GM12878 (cell line): ENCODE results near the gene TBCE. TPM values are rescaled to one million over a fixed set of nuclear protein-coding genes. Genes with fewer than 3 reads are reported as not detected.

Experiments
- ATAC-seq: fragments of 200-7000 bp; cut with Tn5 transposase; 3 replicates; pipeline ENCODE4 v1.9.1; 2020; ENCODE audit warnings: mild to moderate bottlenecking, moderate library complexity
- BruUV-seq: library from RNA; stranded (reverse); fragments of 400-500 nt; replicated peaks from 2 replicates; lab custom pipeline; 2021; lab: Mats Ljungman, UMichigan
- CTCF ChIA-PET: fragments of 300-600 bp; sonication (Branson Sonifier 250); formaldehyde crosslinking; extraction: SDS; loops from one replicate; lab custom pipeline; 2021; ENCODE audit warnings: inconsistent platforms; lab: Yijun Ruan, JAX
- POLR2A ChIA-PET: fragments of 350-600 bp; formaldehyde crosslinking; extraction: SDS; loops from one replicate; lab custom pipeline; 2021; ENCODE audit warnings: inconsistent platforms; lab: Charles Lee
- RAD21 ChIA-PET: fragments of 300-600 bp; sonication (Branson Sonifier 250); formaldehyde crosslinking; loops from one replicate; lab custom pipeline; 2023; ENCODE audit warnings: antibody characterized with exemption; ENCODE audit not compliant: unreplicated experiment; lab: Charles Lee
- SMC1A ChIA-PET: fragments of 300-600 bp; sonication (Branson Sonifier 250); formaldehyde crosslinking; loops from one replicate; lab custom pipeline; 2023; ENCODE audit not compliant: unreplicated experiment, uncharacterized antibody; lab: Charles Lee
- DNase-seq: peaks from one replicate; pipeline ENCODE4 v3.0.0-alpha.2; 2011; ENCODE audit warnings: low read depth, low spot score
- FAIRE-seq: peaks from 3 replicates; lab custom pipeline; 2011; peaks lifted over from hg19 to GRCh38; lab: Jason Lieb, UNC
- H2AFZ ChIP-seq: 2 replicates; pipeline ENCODE4 v1.6.0; 2011; ENCODE audit warnings: low read depth, low read length, control low read depth; ENCODE audit not compliant: control insufficient read depth
- H3K27ac ChIP-seq: 2 replicates; pipeline ENCODE4 v1.5.1; 2011; ENCODE audit warnings: control low read depth; ENCODE audit not compliant: control insufficient read depth, insufficient read depth
- H3K27me3 ChIP-seq, 2 experiments: replicated peaks in 1 of 2; 2 replicates each; pipeline versions ENCODE4 v1.6.0 to v1.6.1; 2011; ENCODE audit warnings: low read length in 1 of 2; ENCODE audit not compliant: control insufficient read depth in 2 of 2, insufficient read depth in 2 of 2
- H3K36me3 ChIP-seq, 2 experiments: 2 replicates each; pipeline ENCODE4 v1.5.1; 2011; ENCODE audit warnings: low read length in 1 of 2; ENCODE audit not compliant: control insufficient read depth in 2 of 2, insufficient read depth in 2 of 2
- H3K4me1 ChIP-seq: 2 replicates; pipeline ENCODE4 v1.6.1; 2011; ENCODE audit warnings: mild to moderate bottlenecking, low read length, moderate library complexity, mixed read lengths; ENCODE audit not compliant: control insufficient read depth, insufficient read depth
- H3K4me2 ChIP-seq: 2 replicates; pipeline ENCODE4 v1.6.0; 2011; ENCODE audit warnings: control low read depth; ENCODE audit not compliant: control insufficient read depth, insufficient read depth
- H3K4me3 ChIP-seq: fragments of 200-600 bp; sonication (generic); 2 replicates; pipeline ENCODE4 v1.5.1; 2016
- H3K79me2 ChIP-seq: 2 replicates; pipeline ENCODE4 v1.6.0; 2011; ENCODE audit warnings: low read length; ENCODE audit not compliant: control insufficient read depth, insufficient read depth
- H3K9ac ChIP-seq: 2 replicates; pipeline ENCODE4 v1.8.0; 2011; ENCODE audit warnings: low read length, control low read depth, mixed read lengths; ENCODE audit not compliant: control insufficient read depth, insufficient read depth
- H3K9me3 ChIP-seq: replicated peaks from 3 replicates; pipeline ENCODE4 v1.5.1; 2011; ENCODE audit warnings: mild to moderate bottlenecking, low read length; ENCODE audit not compliant: control insufficient read depth, insufficient read depth
- H4K20me1 ChIP-seq: 2 replicates; pipeline ENCODE4 v1.6.0; 2011; ENCODE audit not compliant: control insufficient read depth, insufficient read depth
- BRCA1 ChIP-seq: IDR thresholded peaks from 2 replicates; pipeline ENCODE4 v1.6.1; 2011; ENCODE audit warnings: low read depth, low read length, improper control_type of control experiment
- CBX3 ChIP-seq: fragments of 200-600 bp; sonication (generic); IDR thresholded peaks from 2 replicates; pipeline ENCODE4 v1.6.1; 2016; ENCODE audit warnings: low read depth, borderline replicate concordance
- FOS ChIP-seq: IDR thresholded peaks from 3 replicates; pipeline ENCODE4 v1.6.1; 2011; ENCODE audit warnings: borderline replicate concordance; ENCODE audit not compliant: insufficient read length; ENCODE audit errors: extremely low read depth
- NFYA ChIP-seq: IDR thresholded peaks from 2 replicates; pipeline ENCODE4 v1.6.1; 2011; ENCODE audit warnings: low read depth, mild to moderate bottlenecking, low read length, improper control_type of control experiment, borderline replicate concordance
- NR2C2 ChIP-seq: IDR thresholded peaks from 2 replicates; pipeline ENCODE4 v1.6.1; 2011; ENCODE audit warnings: borderline replicate concordance, low read depth; ENCODE audit not compliant: control insufficient read depth, insufficient read length
- POLR2AphosphoS5 ChIP-seq: IDR thresholded peaks from 2 replicates; pipeline ENCODE4 v1.6.1; 2011; ENCODE audit warnings: mild to moderate bottlenecking, low read length, inconsistent platforms
- RUNX3 ChIP-seq: IDR thresholded peaks from 2 replicates; pipeline ENCODE4 v1.6.1; 2012; ENCODE audit warnings: low read length, inconsistent platforms
- SMARCA5 ChIP-seq: fragments of 450-650 bp; IDR thresholded peaks from 2 replicates; pipeline ENCODE4 v1.6.1; 2017; ENCODE audit warnings: mild to moderate bottlenecking
- WGBS: methylation state at CpG from one replicate; pipeline ENCODE4 v1.1.6; 2016; ENCODE audit warnings: low lambda C conversion rate; ENCODE audit not compliant: insufficient replicate concordance, insufficient coverage; ENCODE audit errors: missing lambda C conversion rate; 5-methylcytosine and 5-hydroxymethylcytosine counted together
- in situ Hi-C: fragments of 300-500 bp; cut with MboI; formaldehyde crosslinking; loops from 9 replicates; pipeline ENCODE4 v1.14.3; 2018; ENCODE audit warnings: mixed read lengths
- intact Hi-C: fragments of 100-400 bp; cut with micrococcal nuclease; formaldehyde crosslinking; loops from one replicate; pipeline ENCODE4 v1.14.2; 2022; ENCODE audit not compliant: unreplicated experiment
- polyA plus RNA-seq, 11 experiments: library from polyadenylated mRNA; depleted of rRNA in 4 of 11; unstranded in 6 of 11; stranded (reverse) in 5 of 11; fragments of >200 nt; fragmentation: Nextera tagmentation in 4 of 11; fragmentation: Illumina TruSeq in 1 of 11; extraction: Ambion mirVana in 4 of 11; extraction: Trizol in 1 of 11; gene quantifications; 1 replicate in 1 of 11; 2 replicates in 10 of 11; pipeline versions ENCODE4 v1.2.1 to v1.2.3, GENCODE V29; 2011 to 2016; ENCODE audit warnings: inconsistent platforms in 2 of 11, missing spikeins in 2 of 11, low read depth in 1 of 11
- total RNA-seq, 4 experiments: library from RNA; depleted of rRNA in 3 of 4; stranded (reverse); fragments of >200 nt in 3 of 4; fragmentation: Illumina TruSeq in 1 of 4; extraction: Trizol in 1 of 4; gene quantifications; 2 replicates each; pipeline versions ENCODE4 v1.2.1 to v1.2.3, GENCODE V29; 2013 to 2021
- TF ChIP-seq, protein P1 (sequence below): fragments of 450-650 bp; IDR thresholded peaks from 2 replicates; pipeline ENCODE4 v1.6.1; 2017; ENCODE audit warnings: antibody characterized with exemption, mild to moderate bottlenecking, moderate library complexity
- TF ChIP-seq, protein P2 (sequence below), 3 experiments: IDR thresholded peaks in 2 of 3; conservative IDR thresholded peaks in 1 of 3; 2 replicates each; pipeline ENCODE4 v1.5.1; 2011; ENCODE audit warnings: low read depth in 3 of 3, low read length in 3 of 3, mild to moderate bottlenecking in 3 of 3, control low read depth in 2 of 3, moderate library complexity in 2 of 3, inconsistent platforms in 1 of 3, mixed read lengths in 1 of 3; ENCODE audit not compliant: control insufficient read depth in 2 of 3, insufficient read depth in 1 of 3; ENCODE audit errors: extremely low read depth in 1 of 3
- TF ChIP-seq, protein P3 (sequence below): IDR thresholded peaks from 2 replicates; pipeline ENCODE4 v1.6.1; 2012; ENCODE audit warnings: low read depth, low read length, improper control_type of control experiment

The TBCE gene
- total and polyA plus RNA-seq, 10 of the 15 experiments (the other 5 are each of a cell fraction or from before 2014, with no cell fraction given) = 22.7 to 48.7 (median 29.2) TPM

DNA sequence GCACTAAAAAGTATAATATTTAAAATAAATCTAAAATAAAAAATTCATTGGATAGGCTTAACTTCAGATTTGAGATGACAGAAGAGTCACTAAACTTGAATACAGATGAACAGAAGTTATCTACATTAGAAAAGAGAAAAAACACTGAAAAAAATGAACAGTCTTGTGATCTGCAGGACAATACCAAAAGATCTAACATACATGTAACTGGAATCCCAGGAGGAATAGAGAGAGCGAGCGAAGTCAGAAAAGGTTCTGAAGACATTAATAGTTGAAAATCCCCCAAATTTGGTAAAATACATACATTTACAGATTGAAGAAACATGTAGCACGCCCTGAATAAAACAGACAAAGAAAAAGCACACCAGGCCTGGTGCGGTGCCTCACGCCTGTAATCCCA, 115.9 kb downstream of the TBCE start:
- no peak overlapping the region for H3K27ac ChIP-seq
- H3K9me3 ChIP-seq = no peaks in the 10 kb centered on the region
- no peak for TF ChIP-seq NFYA
- no peak for TF ChIP-seq RUNX3
- no peak for TF ChIP-seq BRCA1
- TF ChIP-seq FOS = no peak
- TF ChIP-seq, protein P1, sequence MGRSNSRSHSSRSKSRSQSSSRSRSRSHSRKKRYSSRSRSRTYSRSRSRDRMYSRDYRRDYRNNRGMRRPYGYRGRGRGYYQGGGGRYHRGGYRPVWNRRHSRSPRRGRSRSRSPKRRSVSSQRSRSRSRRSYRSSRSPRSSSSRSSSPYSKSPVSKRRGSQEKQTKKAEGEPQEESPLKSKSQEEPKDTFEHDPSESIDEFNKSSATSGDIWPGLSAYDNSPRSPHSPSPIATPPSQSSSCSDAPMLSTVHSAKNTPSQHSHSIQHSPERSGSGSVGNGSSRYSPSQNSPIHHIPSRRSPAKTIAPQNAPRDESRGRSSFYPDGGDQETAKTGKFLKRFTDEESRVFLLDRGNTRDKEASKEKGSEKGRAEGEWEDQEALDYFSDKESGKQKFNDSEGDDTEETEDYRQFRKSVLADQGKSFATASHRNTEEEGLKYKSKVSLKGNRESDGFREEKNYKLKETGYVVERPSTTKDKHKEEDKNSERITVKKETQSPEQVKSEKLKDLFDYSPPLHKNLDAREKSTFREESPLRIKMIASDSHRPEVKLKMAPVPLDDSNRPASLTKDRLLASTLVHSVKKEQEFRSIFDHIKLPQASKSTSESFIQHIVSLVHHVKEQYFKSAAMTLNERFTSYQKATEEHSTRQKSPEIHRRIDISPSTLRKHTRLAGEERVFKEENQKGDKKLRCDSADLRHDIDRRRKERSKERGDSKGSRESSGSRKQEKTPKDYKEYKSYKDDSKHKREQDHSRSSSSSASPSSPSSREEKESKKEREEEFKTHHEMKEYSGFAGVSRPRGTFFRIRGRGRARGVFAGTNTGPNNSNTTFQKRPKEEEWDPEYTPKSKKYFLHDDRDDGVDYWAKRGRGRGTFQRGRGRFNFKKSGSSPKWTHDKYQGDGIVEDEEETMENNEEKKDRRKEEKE = no peak
- TF ChIP-seq SMARCA5 = no peak
- TF ChIP-seq, protein P2, sequence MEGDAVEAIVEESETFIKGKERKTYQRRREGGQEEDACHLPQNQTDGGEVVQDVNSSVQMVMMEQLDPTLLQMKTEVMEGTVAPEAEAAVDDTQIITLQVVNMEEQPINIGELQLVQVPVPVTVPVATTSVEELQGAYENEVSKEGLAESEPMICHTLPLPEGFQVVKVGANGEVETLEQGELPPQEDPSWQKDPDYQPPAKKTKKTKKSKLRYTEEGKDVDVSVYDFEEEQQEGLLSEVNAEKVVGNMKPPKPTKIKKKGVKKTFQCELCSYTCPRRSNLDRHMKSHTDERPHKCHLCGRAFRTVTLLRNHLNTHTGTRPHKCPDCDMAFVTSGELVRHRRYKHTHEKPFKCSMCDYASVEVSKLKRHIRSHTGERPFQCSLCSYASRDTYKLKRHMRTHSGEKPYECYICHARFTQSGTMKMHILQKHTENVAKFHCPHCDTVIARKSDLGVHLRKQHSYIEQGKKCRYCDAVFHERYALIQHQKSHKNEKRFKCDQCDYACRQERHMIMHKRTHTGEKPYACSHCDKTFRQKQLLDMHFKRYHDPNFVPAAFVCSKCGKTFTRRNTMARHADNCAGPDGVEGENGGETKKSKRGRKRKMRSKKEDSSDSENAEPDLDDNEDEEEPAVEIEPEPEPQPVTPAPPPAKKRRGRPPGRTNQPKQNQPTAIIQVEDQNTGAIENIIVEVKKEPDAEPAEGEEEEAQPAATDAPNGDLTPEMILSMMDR (IDR thresholded peaks at IDR 0.05 in 2 of 3, conservative IDR thresholded peaks at IDR 0.05 in 1 of 3; ENCODE audit: control insufficient read depth in 2 of 3, extremely low read depth in 1 of 3, insufficient read depth in 1 of 3, low read depth in 3 of 3, low read length in 3 of 3) = no peak
- TF ChIP-seq, protein P3, sequence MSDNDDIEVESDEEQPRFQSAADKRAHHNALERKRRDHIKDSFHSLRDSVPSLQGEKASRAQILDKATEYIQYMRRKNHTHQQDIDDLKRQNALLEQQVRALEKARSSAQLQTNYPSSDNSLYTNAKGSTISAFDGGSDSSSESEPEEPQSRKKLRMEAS = no peak
- TF ChIP-seq CBX3 = no peak
- TF ChIP-seq NR2C2 = no peak
- TF ChIP-seq POLR2AphosphoS5 = no peak
- ATAC-seq (no peak), DNase-seq (no peak), FAIRE-seq (no peak)
- no peaks in the 10 kb centered on the region for H3K79me2 ChIP-seq
- no peak overlapping the region for H3K9ac ChIP-seq
- intact Hi-C loops (no loop called here), in situ Hi-C loops (no loop called here)
- no peaks in the 10 kb centered on the region for H3K27me3 ChIP-seq
- WGBS = 84% methylated on average over 5 of the region's 5 CpGs
- H3K4me3 ChIP-seq = no peak overlapping the region
- H3K4me1 ChIP-seq = no peaks in the 10 kb centered on the region
- RAD21 ChIA-PET = no interaction called here
- BruUV-seq = no TSS peak
- POLR2A ChIA-PET = no interaction called here
- peaks cover 3 to 5% of the 10 kb centered on the region in 2 experiments; a peak in 2 of 4 replicates for H3K36me3 ChIP-seq
- CTCF ChIA-PET = interaction anchor here (1.3 kb wide), 1 partner anchor 22 kb away, joined by 4 read pairs; the partner anchor contains the start of gene B3GALNT2
- H4K20me1 ChIP-seq = no peaks in the 10 kb centered on the region
- no peak overlapping the region for H2AFZ ChIP-seq
- SMC1A ChIA-PET = interaction anchor here (1.0 kb wide), 1 partner anchor 20 kb away, joined by 5 read pairs; no protein-coding TSS in a partner anchor
- no peak overlapping the region for H3K4me2 ChIP-seq
